ENCODE results near the gene HIC1. TPM values are rescaled to one million over a fixed set of nuclear protein-coding genes. Genes with fewer than 3 reads are reported as not detected.
A peak's percentile ranks its signal among the peaks of the same experiment; 100 is the strongest.

The HIC1 gene
- total and polyA plus RNA-seq, 5 experiments from 2014 or later: 0.08 to 1.6 (median 0.81) TPM; not detected in 1

- peaks cover 0 to 23% (median 4%) of the 10 kb centered on the region in 4 donors for H3K4me1 Mint-ChIP-seq
- H3K36me3 Mint-ChIP-seq: peaks cover 0 to 81% (median 55%) of the 10 kb centered on the region in 3 donors
- H3K9me3 Mint-ChIP-seq: no peaks in the 10 kb centered on the region
- H3K27me3 Mint-ChIP-seq: peaks cover 0 to 2% (median 0%) of the 10 kb centered on the region in 5 donors
- H3K4me3 Mint-ChIP-seq: no peak overlapping the region
- no peak for ATAC-seq
- H3K27ac Mint-ChIP-seq: peak overlapping the region in 1 of 10 donors; percentile 66
- POLR2A ChIA-PET: interaction anchor here (0.6 kb wide), 1 partner anchor 360 kb away, joined by 4 read pairs; no protein-coding TSS in a partner anchor
- DNase-seq: no peak
Measured at GRCh38 chr17:2076087-2076984, 21.4 kb downstream of the HIC1 start.

GRCh38 chr17:2077040-2077439 is 22.1 kb downstream of the HIC1 start:
- Mint-ChIP-seq H3K36me3 (peaks cover 5 to 81% (median 60%) of the 10 kb centered on the region in 3 donors), H3K9me3 (no peaks in the 10 kb centered on the region), H3K27ac (no peak overlapping the region), H3K27me3 (peaks cover 0 to 2% (median 0%) of the 10 kb centered on the region in 5 donors), H3K4me3 (no peak overlapping the region), H3K4me1 (peaks cover 0 to 30% (median 5%) of the 10 kb centered on the region in 4 donors)
- DNase-seq (no peak), ATAC-seq (no peak)
- POLR2A ChIA-PET: no interaction called here

- Mint-ChIP-seq H3K9me3 (no peaks in the 10 kb centered on the region), H3K27me3 (peaks cover 0 to 2% (median 0%) of the 10 kb centered on the region in 5 donors), H3K27ac (peak overlapping the region in 1 of 10 donors; percentile 36), H3K4me1 (peaks cover 0 to 40% (median 4%) of the 10 kb centered on the region in 4 donors), H3K4me3 (no peak overlapping the region), H3K36me3 (peaks cover 6 to 78% (median 55%) of the 10 kb centered on the region in 3 donors)
- POLR2A ChIA-PET: no interaction called here
- no peak for DNase-seq
- ATAC-seq: no peak
Measured at GRCh38 chr17:2081564-2081963, 26.7 kb downstream of the HIC1 start.

GRCh38 chr17:2082003-2082781 is 27.3 kb downstream of the HIC1 start:
- Mint-ChIP-seq H3K4me1 (peaks cover 3 to 45% (median 6%) of the 10 kb centered on the region in 4 donors), H3K27me3 (peaks cover 0 to 2% (median 0%) of the 10 kb centered on the region in 5 donors), H3K9me3 (no peaks in the 10 kb centered on the region), H3K36me3 (peaks cover 6 to 79% (median 55%) of the 10 kb centered on the region in 3 donors), H3K4me3 (no peak overlapping the region), H3K27ac (peak overlapping the region in 2 of 10 donors; percentile 36 to 50)
- POLR2A ChIA-PET: interaction anchor here (0.6 kb wide), 1 partner anchor 10 kb away, joined by 3 read pairs; no protein-coding TSS in a partner anchor
- no peak for ATAC-seq
- no peak for DNase-seq

- ATAC-seq: no peak
- Mint-ChIP-seq H3K4me3 (peak overlapping the region in 1 of 10 donors; percentile 11), H3K9me3 (no peaks in the 10 kb centered on the region), H3K27me3 (peaks cover 0 to under 1% (median 0%) of the 10 kb centered on the region in 5 donors), H3K4me1 (peaks cover 12 to 59% (median 19%) of the 10 kb centered on the region in 4 donors), H3K27ac (peak overlapping the region in 2 of 10 donors; percentile 20 to 26), H3K36me3 (peaks cover 6 to 67% (median 46%) of the 10 kb centered on the region in 3 donors)
- no peak for DNase-seq
- POLR2A ChIA-PET: no interaction called here
Measured at GRCh38 chr17:2083613-2084035, 28.7 kb downstream of the HIC1 start.

- H3K27me3 Mint-ChIP-seq: no peaks in the 10 kb centered on the region
Measured at GRCh38 chr17:2084036-2084765, 29.3 kb downstream of the HIC1 start.

GRCh38 chr17:2084766-2085647 is 30.1 kb downstream of the HIC1 start:
- POLR2A ChIA-PET: no interaction called here
- Mint-ChIP-seq H3K36me3 (peaks cover 6 to 53% (median 37%) of the 10 kb centered on the region in 3 donors), H3K27ac (peak overlapping the region in 3 of 10 donors; percentile 31 to 77 (median 49)), H3K4me3 (no peak overlapping the region), H3K9me3 (no peaks in the 10 kb centered on the region), H3K27me3 (no peaks in the 10 kb centered on the region), H3K4me1 (peaks cover 19 to 73% (median 32%) of the 10 kb centered on the region in 4 donors)
- ATAC-seq (no peak), DNase-seq (no peak)

More at GRCh38 chr17:2084036-2084765, 29.3 kb downstream of the HIC1 start:
- no peaks in the 10 kb centered on the region for H3K9me3 Mint-ChIP-seq
- POLR2A ChIA-PET: no interaction called here
- H3K36me3 Mint-ChIP-seq: peaks cover 6 to 61% (median 42%) of the 10 kb centered on the region in 3 donors
- H3K27ac Mint-ChIP-seq: peak overlapping the region in 3 of 10 donors; percentile 31 to 77 (median 49)
- no peak overlapping the region for H3K4me3 Mint-ChIP-seq
- H3K4me1 Mint-ChIP-seq: peaks cover 15 to 65% (median 24%) of the 10 kb centered on the region in 4 donors
- no peak for ATAC-seq
- DNase-seq: no peak

- Mint-ChIP-seq H3K36me3 (peaks cover 6 to 48% (median 33%) of the 10 kb centered on the region in 3 donors), H3K4me3 (peak overlapping the region in 1 of 10 donors; percentile 30), H3K4me1 (peaks cover 22 to 79% (median 37%) of the 10 kb centered on the region in 4 donors), H3K27me3 (no peaks in the 10 kb centered on the region), H3K9me3 (no peaks in the 10 kb centered on the region), H3K27ac (peak overlapping the region in 1 of 10 donors; percentile 19)
- POLR2A ChIA-PET: no interaction called here
- DNase-seq: no peak
- ATAC-seq: no peak
Measured at GRCh38 chr17:2085648-2085949, 30.7 kb downstream of the HIC1 start.

- DNase-seq: no peak
- Mint-ChIP-seq H3K9me3 (no peaks in the 10 kb centered on the region), H3K4me3 (no peak overlapping the region), H3K27me3 (no peaks in the 10 kb centered on the region), H3K27ac (peak overlapping the region in 1 of 10 donors; percentile 56), H3K4me1 (peaks cover 26 to 84% (median 44%) of the 10 kb centered on the region in 4 donors), H3K36me3 (peaks cover 6 to 43% (median 27%) of the 10 kb centered on the region in 3 donors)
- no peak for ATAC-seq
- POLR2A ChIA-PET: no interaction called here
Measured at GRCh38 chr17:2086306-2086705, 31.4 kb downstream of the HIC1 start.

- POLR2A ChIA-PET: no interaction called here
- ATAC-seq: peak in 1 of 2 donors; percentile 15
- peaks cover 0 to 38% (median 20%) of the 10 kb centered on the region in 3 donors for H3K36me3 Mint-ChIP-seq
Measured at GRCh38 chr17:2087597-2088211, 32.8 kb downstream of the HIC1 start.

GRCh38 chr17:2089021-2089422 is 34.1 kb downstream of the HIC1 start:
- Mint-ChIP-seq H3K36me3 (peaks cover 0 to 39% (median 14%) of the 10 kb centered on the region in 3 donors), H3K4me1 (peaks cover 23 to 77% (median 54%) of the 10 kb centered on the region in 4 donors), H3K9me3 (no peaks in the 10 kb centered on the region), H3K27me3 (no peaks in the 10 kb centered on the region), H3K27ac (peak overlapping the region; percentile 80 to 99 (median 94)), H3K4me3 (peak overlapping the region; percentile 86 to 100 (median 94))
- ATAC-seq (peak; percentile 20 to 24), DNase-seq (no peak)
- POLR2A ChIA-PET: interaction anchor here (1.3 kb wide), 1 partner anchor 15 kb away, joined by 4 read pairs; no protein-coding TSS in a partner anchor

More at GRCh38 chr17:2087597-2088211, 32.8 kb downstream of the HIC1 start:
- no peaks in the 10 kb centered on the region for H3K9me3 Mint-ChIP-seq
- no peaks in the 10 kb centered on the region for H3K27me3 Mint-ChIP-seq
- peak overlapping the region in 8 of 10 donors; percentile 0 to 60 (median 40) for H3K27ac Mint-ChIP-seq
- peaks cover 23 to 84% (median 52%) of the 10 kb centered on the region in 4 donors for H3K4me1 Mint-ChIP-seq
- peak overlapping the region in 7 of 10 donors; percentile 1 to 58 (median 37) for H3K4me3 Mint-ChIP-seq
- peak in 2 of 10 donors; percentile 9 to 25 for DNase-seq
